ENCODE measurements around the gene TMBIM1.

DNA sequence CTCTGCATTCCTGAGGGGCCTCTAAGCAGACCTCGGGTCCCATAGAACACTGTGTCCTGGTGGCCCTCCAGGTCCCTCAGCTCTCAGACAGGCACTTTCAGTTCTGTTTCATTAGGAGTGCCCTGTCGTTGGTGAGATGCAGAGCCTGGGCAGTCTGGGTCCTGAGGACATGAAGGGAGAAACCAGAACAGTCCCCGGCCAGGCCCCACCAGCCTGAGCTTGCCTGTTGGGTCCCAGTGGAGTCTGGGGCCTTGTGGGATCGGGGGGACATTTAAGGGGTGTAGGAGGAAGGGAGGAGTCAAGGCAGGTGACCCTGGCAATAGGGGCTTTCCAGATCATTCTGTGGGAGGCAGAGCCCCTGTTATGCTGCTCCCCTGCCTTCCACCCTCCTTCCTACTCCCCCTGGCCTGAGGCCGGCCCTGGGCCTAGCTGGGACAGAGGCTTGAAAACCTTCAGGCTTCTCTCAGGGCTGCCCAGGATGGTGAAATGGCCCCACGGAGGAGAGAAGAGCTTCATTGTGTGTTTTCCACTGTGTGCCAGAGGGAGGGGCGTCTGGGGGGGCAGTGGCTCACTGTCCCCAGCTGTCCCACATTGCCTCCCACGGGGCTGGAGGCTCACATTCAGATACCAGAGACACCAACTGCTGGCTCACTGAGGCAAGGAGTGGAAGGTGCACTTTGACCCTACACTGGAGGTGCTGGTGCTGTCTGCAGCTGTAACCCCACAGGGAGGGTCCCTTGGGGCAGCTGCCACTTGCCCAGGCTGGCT is 37.7 kb upstream of the TMBIM1 start:
- TF ChIP-seq CTCF (IDR thresholded peaks at IDR 0.05) (no peak), POLR2A (IDR thresholded peaks at IDR 0.05) (no peak)

Data from right lobe of liver (tissue), 4 donors.